Breast epithelium (tissue), 3 donors: ENCODE measurements around the gene FCN3.

Source experiments
- CTCF ChIP-seq, 3 donors: fragments of 450-650 bp; IDR thresholded peaks; one replicate each; pipeline ENCODE4 v1.5.1; 2016 to 2017; ENCODE audit warnings: antibody characterized with exemption in 3 of 3, mild to moderate bottlenecking in 3 of 3, moderate library complexity in 3 of 3
- POLR2A ChIP-seq: fragments of 450-650 bp; IDR thresholded peaks from one replicate; pipeline ENCODE4 v1.6.1; 2016; ENCODE audit warnings: antibody characterized with exemption, mild to moderate bottlenecking, moderate library complexity
- POLR2AphosphoS5 ChIP-seq, 3 donors: sonication (generic); formaldehyde crosslinking; IDR thresholded peaks; one replicate each; pipeline ENCODE4 v1.6.1; 2017; ENCODE audit warnings: antibody characterized with exemption in 3 of 3

DNA sequence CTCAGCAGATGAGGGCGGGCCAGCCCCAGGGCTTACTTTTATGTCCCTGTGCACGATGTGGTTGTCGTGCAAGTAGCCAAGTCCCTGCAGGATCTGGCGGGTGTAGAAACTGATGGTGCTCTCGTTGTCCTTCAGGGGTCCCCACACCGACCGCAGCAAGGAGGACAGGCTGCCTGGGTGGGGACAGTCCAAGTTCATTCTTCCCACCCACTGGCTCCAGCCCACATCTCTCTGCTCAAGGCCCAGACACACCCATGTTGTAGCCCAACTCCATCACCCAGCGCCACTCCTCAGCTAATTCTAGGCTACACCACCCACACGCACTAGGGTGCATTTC lies 14.8 kb downstream of the FCN3 start:
- TF ChIP-seq CTCF (IDR thresholded peaks at IDR 0.05) (no peak), POLR2AphosphoS5 (IDR thresholded peaks at IDR 0.05) (no peak), POLR2A (no peak)
